ENCODE data around the gene FBN1.

DNA sequence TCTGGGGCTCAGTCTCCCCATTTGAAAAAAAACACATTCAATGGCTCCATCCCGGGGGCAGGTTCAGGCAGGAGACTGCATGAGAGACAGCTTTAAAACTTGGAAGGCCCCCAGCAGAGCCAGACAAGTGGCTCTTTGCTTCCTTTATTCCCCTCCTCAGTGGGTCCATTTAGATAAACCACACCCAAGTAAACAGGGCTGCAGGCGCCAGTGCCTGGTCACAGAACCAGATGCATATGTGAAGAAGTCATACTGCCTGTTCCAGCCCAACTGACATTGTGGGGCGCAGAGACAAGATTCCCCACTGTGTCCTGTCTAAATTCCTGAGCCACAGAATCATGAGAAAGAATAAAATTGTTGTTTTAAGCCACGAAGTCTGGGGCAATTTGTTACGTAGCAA, 9.0 kb downstream of the FBN1 start:
- TF ChIP-seq JUNB (IDR thresholded peaks at IDR 0.05; ENCODE audit: unreplicated experiment) (no peak), EZH2 (IDR thresholded peaks at IDR 0.05; ENCODE audit: low read depth, unreplicated experiment) (no peak), POLR2AphosphoS5 (IDR thresholded peaks at IDR 0.05; ENCODE audit: low read depth) (no peak), CREB1 (CRISPR knock-in tag; IDR thresholded peaks at IDR 0.05; ENCODE audit: low read depth) (no peak), EZH2phosphoT487 (IDR thresholded peaks at IDR 0.05; ENCODE audit: unreplicated experiment) (no peak), ZNF331 (CRISPR knock-in tag; IDR thresholded peaks at IDR 0.05; ENCODE audit: low read depth) (no peak), STAT1 (IDR thresholded peaks at IDR 0.05; ENCODE audit: unreplicated experiment) (no peak), NANOG (IDR thresholded peaks at IDR 0.05; ENCODE audit: borderline replicate concordance) (no peak)
- TF ChIP-seq, protein P1, sequence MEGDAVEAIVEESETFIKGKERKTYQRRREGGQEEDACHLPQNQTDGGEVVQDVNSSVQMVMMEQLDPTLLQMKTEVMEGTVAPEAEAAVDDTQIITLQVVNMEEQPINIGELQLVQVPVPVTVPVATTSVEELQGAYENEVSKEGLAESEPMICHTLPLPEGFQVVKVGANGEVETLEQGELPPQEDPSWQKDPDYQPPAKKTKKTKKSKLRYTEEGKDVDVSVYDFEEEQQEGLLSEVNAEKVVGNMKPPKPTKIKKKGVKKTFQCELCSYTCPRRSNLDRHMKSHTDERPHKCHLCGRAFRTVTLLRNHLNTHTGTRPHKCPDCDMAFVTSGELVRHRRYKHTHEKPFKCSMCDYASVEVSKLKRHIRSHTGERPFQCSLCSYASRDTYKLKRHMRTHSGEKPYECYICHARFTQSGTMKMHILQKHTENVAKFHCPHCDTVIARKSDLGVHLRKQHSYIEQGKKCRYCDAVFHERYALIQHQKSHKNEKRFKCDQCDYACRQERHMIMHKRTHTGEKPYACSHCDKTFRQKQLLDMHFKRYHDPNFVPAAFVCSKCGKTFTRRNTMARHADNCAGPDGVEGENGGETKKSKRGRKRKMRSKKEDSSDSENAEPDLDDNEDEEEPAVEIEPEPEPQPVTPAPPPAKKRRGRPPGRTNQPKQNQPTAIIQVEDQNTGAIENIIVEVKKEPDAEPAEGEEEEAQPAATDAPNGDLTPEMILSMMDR (conservative IDR thresholded peaks at IDR 0.05; ENCODE audit: low read depth in 2 of 2), result no peak
- TF ChIP-seq, protein P2, sequence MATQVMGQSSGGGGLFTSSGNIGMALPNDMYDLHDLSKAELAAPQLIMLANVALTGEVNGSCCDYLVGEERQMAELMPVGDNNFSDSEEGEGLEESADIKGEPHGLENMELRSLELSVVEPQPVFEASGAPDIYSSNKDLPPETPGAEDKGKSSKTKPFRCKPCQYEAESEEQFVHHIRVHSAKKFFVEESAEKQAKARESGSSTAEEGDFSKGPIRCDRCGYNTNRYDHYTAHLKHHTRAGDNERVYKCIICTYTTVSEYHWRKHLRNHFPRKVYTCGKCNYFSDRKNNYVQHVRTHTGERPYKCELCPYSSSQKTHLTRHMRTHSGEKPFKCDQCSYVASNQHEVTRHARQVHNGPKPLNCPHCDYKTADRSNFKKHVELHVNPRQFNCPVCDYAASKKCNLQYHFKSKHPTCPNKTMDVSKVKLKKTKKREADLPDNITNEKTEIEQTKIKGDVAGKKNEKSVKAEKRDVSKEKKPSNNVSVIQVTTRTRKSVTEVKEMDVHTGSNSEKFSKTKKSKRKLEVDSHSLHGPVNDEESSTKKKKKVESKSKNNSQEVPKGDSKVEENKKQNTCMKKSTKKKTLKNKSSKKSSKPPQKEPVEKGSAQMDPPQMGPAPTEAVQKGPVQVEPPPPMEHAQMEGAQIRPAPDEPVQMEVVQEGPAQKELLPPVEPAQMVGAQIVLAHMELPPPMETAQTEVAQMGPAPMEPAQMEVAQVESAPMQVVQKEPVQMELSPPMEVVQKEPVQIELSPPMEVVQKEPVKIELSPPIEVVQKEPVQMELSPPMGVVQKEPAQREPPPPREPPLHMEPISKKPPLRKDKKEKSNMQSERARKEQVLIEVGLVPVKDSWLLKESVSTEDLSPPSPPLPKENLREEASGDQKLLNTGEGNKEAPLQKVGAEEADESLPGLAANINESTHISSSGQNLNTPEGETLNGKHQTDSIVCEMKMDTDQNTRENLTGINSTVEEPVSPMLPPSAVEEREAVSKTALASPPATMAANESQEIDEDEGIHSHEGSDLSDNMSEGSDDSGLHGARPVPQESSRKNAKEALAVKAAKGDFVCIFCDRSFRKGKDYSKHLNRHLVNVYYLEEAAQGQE (IDR thresholded peaks at IDR 0.05; ENCODE audit: unreplicated experiment), result no peak
- TF ChIP-seq, protein P3, sequence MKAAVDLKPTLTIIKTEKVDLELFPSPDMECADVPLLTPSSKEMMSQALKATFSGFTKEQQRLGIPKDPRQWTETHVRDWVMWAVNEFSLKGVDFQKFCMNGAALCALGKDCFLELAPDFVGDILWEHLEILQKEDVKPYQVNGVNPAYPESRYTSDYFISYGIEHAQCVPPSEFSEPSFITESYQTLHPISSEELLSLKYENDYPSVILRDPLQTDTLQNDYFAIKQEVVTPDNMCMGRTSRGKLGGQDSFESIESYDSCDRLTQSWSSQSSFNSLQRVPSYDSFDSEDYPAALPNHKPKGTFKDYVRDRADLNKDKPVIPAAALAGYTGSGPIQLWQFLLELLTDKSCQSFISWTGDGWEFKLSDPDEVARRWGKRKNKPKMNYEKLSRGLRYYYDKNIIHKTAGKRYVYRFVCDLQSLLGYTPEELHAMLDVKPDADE (IDR thresholded peaks at IDR 0.05), result no peak
- TF ChIP-seq, protein P4, sequence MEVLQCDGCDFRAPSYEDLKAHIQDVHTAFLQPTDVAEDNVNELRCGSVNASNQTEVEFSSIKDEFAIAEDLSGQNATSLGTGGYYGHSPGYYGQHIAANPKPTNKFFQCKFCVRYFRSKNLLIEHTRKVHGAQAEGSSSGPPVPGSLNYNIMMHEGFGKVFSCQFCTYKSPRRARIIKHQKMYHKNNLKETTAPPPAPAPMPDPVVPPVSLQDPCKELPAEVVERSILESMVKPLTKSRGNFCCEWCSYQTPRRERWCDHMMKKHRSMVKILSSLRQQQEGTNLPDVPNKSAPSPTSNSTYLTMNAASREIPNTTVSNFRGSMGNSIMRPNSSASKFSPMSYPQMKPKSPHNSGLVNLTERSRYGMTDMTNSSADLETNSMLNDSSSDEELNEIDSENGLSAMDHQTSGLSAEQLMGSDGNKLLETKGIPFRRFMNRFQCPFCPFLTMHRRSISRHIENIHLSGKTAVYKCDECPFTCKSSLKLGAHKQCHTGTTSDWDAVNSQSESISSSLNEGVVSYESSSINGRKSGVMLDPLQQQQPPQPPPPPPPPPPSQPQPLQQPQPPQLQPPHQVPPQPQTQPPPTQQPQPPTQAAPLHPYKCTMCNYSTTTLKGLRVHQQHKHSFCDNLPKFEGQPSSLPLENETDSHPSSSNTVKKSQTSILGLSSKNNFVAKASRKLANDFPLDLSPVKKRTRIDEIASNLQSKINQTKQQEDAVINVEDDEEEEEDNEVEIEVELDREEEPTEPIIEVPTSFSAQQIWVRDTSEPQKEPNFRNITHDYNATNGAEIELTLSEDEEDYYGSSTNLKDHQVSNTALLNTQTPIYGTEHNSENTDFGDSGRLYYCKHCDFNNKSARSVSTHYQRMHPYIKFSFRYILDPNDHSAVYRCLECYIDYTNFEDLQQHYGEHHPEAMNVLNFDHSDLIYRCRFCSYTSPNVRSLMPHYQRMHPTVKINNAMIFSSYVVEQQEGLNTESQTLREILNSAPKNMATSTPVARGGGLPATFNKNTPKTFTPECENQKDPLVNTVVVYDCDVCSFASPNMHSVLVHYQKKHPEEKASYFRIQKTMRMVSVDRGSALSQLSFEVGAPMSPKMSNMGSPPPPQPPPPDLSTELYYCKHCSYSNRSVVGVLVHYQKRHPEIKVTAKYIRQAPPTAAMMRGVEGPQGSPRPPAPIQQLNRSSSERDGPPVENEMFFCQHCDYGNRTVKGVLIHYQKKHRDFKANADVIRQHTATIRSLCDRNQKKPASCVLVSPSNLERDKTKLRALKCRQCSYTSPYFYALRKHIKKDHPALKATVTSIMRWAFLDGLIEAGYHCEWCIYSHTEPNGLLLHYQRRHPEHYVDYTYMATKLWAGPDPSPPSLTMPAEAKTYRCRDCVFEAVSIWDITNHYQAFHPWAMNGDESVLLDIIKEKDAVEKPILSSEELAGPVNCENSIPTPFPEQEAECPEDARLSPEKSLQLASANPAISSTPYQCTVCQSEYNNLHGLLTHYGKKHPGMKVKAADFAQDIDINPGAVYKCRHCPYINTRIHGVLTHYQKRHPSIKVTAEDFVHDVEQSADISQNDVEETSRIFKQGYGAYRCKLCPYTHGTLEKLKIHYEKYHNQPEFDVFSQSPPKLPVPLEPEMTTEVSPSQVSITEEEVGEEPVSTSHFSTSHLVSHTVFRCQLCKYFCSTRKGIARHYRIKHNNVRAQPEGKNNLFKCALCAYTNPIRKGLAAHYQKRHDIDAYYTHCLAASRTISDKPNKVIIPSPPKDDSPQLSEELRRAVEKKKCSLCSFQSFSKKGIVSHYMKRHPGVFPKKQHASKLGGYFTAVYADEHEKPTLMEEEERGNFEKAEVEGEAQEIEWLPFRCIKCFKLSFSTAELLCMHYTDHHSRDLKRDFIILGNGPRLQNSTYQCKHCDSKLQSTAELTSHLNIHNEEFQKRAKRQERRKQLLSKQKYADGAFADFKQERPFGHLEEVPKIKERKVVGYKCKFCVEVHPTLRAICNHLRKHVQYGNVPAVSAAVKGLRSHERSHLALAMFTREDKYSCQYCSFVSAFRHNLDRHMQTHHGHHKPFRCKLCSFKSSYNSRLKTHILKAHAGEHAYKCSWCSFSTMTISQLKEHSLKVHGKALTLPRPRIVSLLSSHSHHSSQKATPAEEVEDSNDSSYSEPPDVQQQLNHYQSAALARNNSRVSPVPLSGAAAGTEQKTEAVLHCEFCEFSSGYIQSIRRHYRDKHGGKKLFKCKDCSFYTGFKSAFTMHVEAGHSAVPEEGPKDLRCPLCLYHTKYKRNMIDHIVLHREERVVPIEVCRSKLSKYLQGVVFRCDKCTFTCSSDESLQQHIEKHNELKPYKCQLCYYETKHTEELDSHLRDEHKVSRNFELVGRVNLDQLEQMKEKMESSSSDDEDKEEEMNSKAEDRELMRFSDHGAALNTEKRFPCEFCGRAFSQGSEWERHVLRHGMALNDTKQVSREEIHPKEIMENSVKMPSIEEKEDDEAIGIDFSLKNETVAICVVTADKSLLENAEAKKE (CRISPR knock-in tag; IDR thresholded peaks at IDR 0.05), result no peak
